ENCODE data around the gene EFCC1. TPM values are rescaled to one million over a fixed set of nuclear protein-coding genes. Genes with fewer than 3 reads are reported as not detected.

The EFCC1 gene
- total RNA-seq, 1 donor from 2014 or later: 0.67 TPM

- H3K9me3 Mint-ChIP-seq: no peaks in the 10 kb centered on the region
- TF ChIP-seq CTCF (IDR thresholded peaks at IDR 0.05; ENCODE audit: unreplicated experiment): no peak
- no peak overlapping the region for H3K27ac Mint-ChIP-seq
- no peak overlapping the region for H3K4me3 Mint-ChIP-seq
- no peaks in the 10 kb centered on the region for H3K36me3 Mint-ChIP-seq
- H3K27me3 Mint-ChIP-seq (ENCODE audit: low read depth): peaks cover 12% of the 10 kb centered on the region
- DNase-seq (ENCODE audit: low spot score in 2 of 2, unreplicated experiment in 2 of 2): no peak
- H3K4me1 Mint-ChIP-seq: no peaks in the 10 kb centered on the region
These were observed 69.2 kb downstream of the EFCC1 start for GRCh38 chr3:129070086-129070885.

- no peak for TF ChIP-seq CTCF (IDR thresholded peaks at IDR 0.05; ENCODE audit: unreplicated experiment)
- no peaks in the 10 kb centered on the region for H3K4me1 Mint-ChIP-seq
- H3K27ac Mint-ChIP-seq: no peak overlapping the region
- no peaks in the 10 kb centered on the region for H3K36me3 Mint-ChIP-seq
- H3K27me3 Mint-ChIP-seq (ENCODE audit: low read depth): peaks cover 1% of the 10 kb centered on the region
- DNase-seq (ENCODE audit: low spot score in 2 of 2, unreplicated experiment in 2 of 2): no peak
- H3K4me3 Mint-ChIP-seq: no peak overlapping the region
- no peaks in the 10 kb centered on the region for H3K9me3 Mint-ChIP-seq
These were observed 76.1 kb downstream of the EFCC1 start for GRCh38 chr3:129077222-129077621.

- Mint-ChIP-seq H3K4me1 (no peaks in the 10 kb centered on the region), H3K4me3 (no peak overlapping the region), H3K36me3 (no peaks in the 10 kb centered on the region), H3K27ac (no peak overlapping the region), H3K27me3 (ENCODE audit: low read depth) (peaks cover 1% of the 10 kb centered on the region), H3K9me3 (no peaks in the 10 kb centered on the region)
- TF ChIP-seq CTCF (IDR thresholded peaks at IDR 0.05; ENCODE audit: unreplicated experiment): no peak
- DNase-seq (ENCODE audit: low spot score in 2 of 2, unreplicated experiment in 2 of 2): no peak
These were observed 77.4 kb downstream of the EFCC1 start for GRCh38 chr3:129078510-129078909.

- Mint-ChIP-seq H3K27ac (no peak overlapping the region), H3K27me3 (ENCODE audit: low read depth) (peaks cover 1% of the 10 kb centered on the region), H3K36me3 (no peaks in the 10 kb centered on the region), H3K4me3 (no peak overlapping the region), H3K4me1 (no peaks in the 10 kb centered on the region), H3K9me3 (no peaks in the 10 kb centered on the region)
- no peak for TF ChIP-seq CTCF (IDR thresholded peaks at IDR 0.05; ENCODE audit: unreplicated experiment)
- DNase-seq (ENCODE audit: low spot score in 2 of 2, unreplicated experiment in 2 of 2): no peak
These were observed 80.4 kb downstream of the EFCC1 start for GRCh38 chr3:129081503-129081902.

GRCh38 chr3:129082026-129082425, 80.9 kb downstream of the EFCC1 start:
- DNase-seq (ENCODE audit: low spot score in 2 of 2, unreplicated experiment in 2 of 2): no peak
- H3K36me3 Mint-ChIP-seq: no peaks in the 10 kb centered on the region
- H3K27ac Mint-ChIP-seq: no peak overlapping the region
- no peak for TF ChIP-seq CTCF (IDR thresholded peaks at IDR 0.05; ENCODE audit: unreplicated experiment)
- no peak overlapping the region for H3K4me3 Mint-ChIP-seq
- no peaks in the 10 kb centered on the region for H3K4me1 Mint-ChIP-seq
- H3K9me3 Mint-ChIP-seq: no peaks in the 10 kb centered on the region
- peaks cover 1% of the 10 kb centered on the region for H3K27me3 Mint-ChIP-seq (ENCODE audit: low read depth)
